ENCODE measurements around the gene FAM43B.

- no peak for TF ChIP-seq SUZ12 (IDR thresholded peaks at IDR 0.05; ENCODE audit: extremely low read depth, insufficient read depth, insufficient read length)
- no peak for TF ChIP-seq YY1 (IDR thresholded peaks at IDR 0.05; ENCODE audit: insufficient read depth, insufficient read length)
Measured at GRCh38 chr1:20530901-20531300, 21.5 kb upstream of the FAM43B start.

All from NT2/D1 (cell line).